Activated B cell treated with CpG ODN at 0.5 μM for 24 hours (primary cell): ENCODE measurements around the gene NKX6-2. TPM values are rescaled to one million over a fixed set of nuclear protein-coding genes. Genes with fewer than 3 reads are reported as not detected.

Source experiments
- ATAC-seq: fragments of 200-7000 bp; cut with Tn5 transposase; one replicate; pipeline ENCODE4 v1.10.0; 2021; ENCODE audit warnings: low read depth, mild to moderate bottlenecking, moderate library complexity
- CTCF ChIA-PET: fragments of 350-600 bp; sonication (Branson Sonifier 250); formaldehyde crosslinking; loops from one replicate; lab custom pipeline; 2021; ENCODE audit warnings: antibody characterized with exemption; lab: Charles Lee
- POLR2A ChIA-PET: fragments of 350-600 bp; sonication (Branson Sonifier 250); formaldehyde crosslinking; loops from one replicate; lab custom pipeline; 2021; ENCODE audit warnings: antibody characterized with exemption; lab: Charles Lee
- DNase-seq: peaks from one replicate; pipeline ENCODE4 v3.0.0; 2022
- H3K27ac Mint-ChIP-seq: one replicate; pipeline ENCODE4 v1.8.0; 2020; ENCODE audit warnings: mixed read lengths
- H3K27me3 Mint-ChIP-seq: one replicate; pipeline ENCODE4 v1.8.0; 2021; ENCODE audit warnings: mixed read lengths
- H3K36me3 Mint-ChIP-seq: one replicate; pipeline ENCODE4 v1.8.0; 2021; ENCODE audit warnings: low read depth, mixed read lengths
- H3K4me1 Mint-ChIP-seq: one replicate; pipeline ENCODE4 v1.8.0; 2021; ENCODE audit warnings: mixed read lengths
- H3K4me3 Mint-ChIP-seq: one replicate; pipeline ENCODE4 v1.8.0; 2020; ENCODE audit warnings: mild to moderate bottlenecking, mixed read lengths
- H3K9me3 Mint-ChIP-seq: one replicate; pipeline ENCODE4 v1.8.0; 2020; ENCODE audit warnings: mixed read lengths
- CTCF ChIP-seq: fragments of 200-600 bp; IDR thresholded peaks from one replicate; pipeline ENCODE4 v1.8.0; 2022; ENCODE audit warnings: antibody characterized with exemption, mild to moderate bottlenecking
- intact Hi-C: fragments of 100-400 bp; cut with micrococcal nuclease; formaldehyde crosslinking; loops from one replicate; pipeline ENCODE4 v1.15.1; 2024
- total RNA-seq: library from RNA; stranded (reverse); gene quantifications from 2 replicates; pipeline ENCODE4 v1.2.3, GENCODE V29; 2022

The NKX6-2 gene
- total RNA-seq, 1 donor from 2014 or later, result not detected

- ATAC-seq, result no peak
- Mint-ChIP-seq H3K27ac (no peak overlapping the region), H3K4me1 (peaks cover 6% of the 10 kb centered on the region), H3K4me3 (no peak overlapping the region), H3K27me3 (peaks cover 6% of the 10 kb centered on the region), H3K9me3 (no peaks in the 10 kb centered on the region), H3K36me3 (no peaks in the 10 kb centered on the region)
- intact Hi-C loops, result loop anchor here (10.0 kb wide), 1 partner anchor 312 kb away; no protein-coding TSS in a partner anchor
- CTCF ChIA-PET, result no interaction called here
- POLR2A ChIA-PET, result no interaction called here
- TF ChIP-seq CTCF, result no peak
- DNase-seq, result no peak
These were observed 46.4 kb upstream of the NKX6-2 start for GRCh38 chr10:132832186-132832969.

- no peaks in the 10 kb centered on the region for H3K4me1 Mint-ChIP-seq
- no peak overlapping the region for H3K4me3 Mint-ChIP-seq
- DNase-seq, result no peak
- no peak for ATAC-seq
- POLR2A ChIA-PET, result no interaction called here
- H3K27me3 Mint-ChIP-seq, result peaks cover 6% of the 10 kb centered on the region
- TF ChIP-seq CTCF, result no peak
- H3K27ac Mint-ChIP-seq, result no peak overlapping the region
- no peaks in the 10 kb centered on the region for H3K36me3 Mint-ChIP-seq
- intact Hi-C loops, result no loop called here
- H3K9me3 Mint-ChIP-seq, result no peaks in the 10 kb centered on the region
- CTCF ChIA-PET, result no interaction called here
These were observed 43.5 kb upstream of the NKX6-2 start for GRCh38 chr10:132829403-132829802.

- peaks cover 6% of the 10 kb centered on the region for H3K27me3 Mint-ChIP-seq
- ATAC-seq (no peak), DNase-seq (no peak)
- no peak overlapping the region for H3K27ac Mint-ChIP-seq
- intact Hi-C loops, result no loop called here
- no peak for TF ChIP-seq CTCF
- CTCF ChIA-PET, result no interaction called here
- no peak overlapping the region for H3K4me3 Mint-ChIP-seq
- H3K9me3 Mint-ChIP-seq, result no peaks in the 10 kb centered on the region
- POLR2A ChIA-PET, result no interaction called here
- no peaks in the 10 kb centered on the region for H3K36me3 Mint-ChIP-seq
- no peaks in the 10 kb centered on the region for H3K4me1 Mint-ChIP-seq
These were observed 42.7 kb upstream of the NKX6-2 start for GRCh38 chr10:132828681-132829080.

GRCh38 chr10:132827861-132828539 is 42.1 kb upstream of the NKX6-2 start:
- Mint-ChIP-seq H3K4me1 (no peaks in the 10 kb centered on the region), H3K9me3 (no peaks in the 10 kb centered on the region), H3K27ac (no peak overlapping the region), H3K27me3 (peaks cover 6% of the 10 kb centered on the region), H3K36me3 (no peaks in the 10 kb centered on the region), H3K4me3 (no peak overlapping the region)
- intact Hi-C loops, result no loop called here
- no peak for TF ChIP-seq CTCF
- DNase-seq (no peak), ATAC-seq (no peak)
- ChIA-PET POLR2A (no interaction called here), CTCF (no interaction called here)

- ATAC-seq (no peak), DNase-seq (no peak)
- ChIA-PET CTCF (no interaction called here), POLR2A (no interaction called here)
- Mint-ChIP-seq H3K4me3 (no peak overlapping the region), H3K36me3 (no peaks in the 10 kb centered on the region), H3K27me3 (peaks cover 3% of the 10 kb centered on the region), H3K4me1 (no peaks in the 10 kb centered on the region), H3K9me3 (no peaks in the 10 kb centered on the region), H3K27ac (no peak overlapping the region)
- intact Hi-C loops, result no loop called here
- TF ChIP-seq CTCF, result no peak
These were observed 41.5 kb upstream of the NKX6-2 start for GRCh38 chr10:132827423-132827789.
